Measurements from ENCODE around the gene CCDC93. TPM values are rescaled to one million over a fixed set of nuclear protein-coding genes. Genes with fewer than 3 reads are reported as not detected.
A peak's percentile ranks its signal among the peaks of the same experiment; 100 is the strongest.

Gene CCDC93
- total RNA-seq, 1 donor from 2014 or later, result 39.1 TPM

- Mint-ChIP-seq H3K27me3 (ENCODE audit: low read depth) (no peaks in the 10 kb centered on the region), H3K36me3 (ENCODE audit: low read depth) (peaks cover 22% of the 10 kb centered on the region), H3K9me3 (no peaks in the 10 kb centered on the region), H3K4me1 (no peaks in the 10 kb centered on the region), H3K27ac (ENCODE audit: unreplicated experiment) (no peak overlapping the region), H3K4me3 (no peak overlapping the region)
- DNase-seq (ENCODE audit: low read depth, low spot score), result no peak
- TF ChIP-seq CTCF (conservative IDR thresholded peaks at IDR 0.05), result peak; percentile 35
Observed at GRCh38 chr2:117956036-117956796, 57.7 kb downstream of the CCDC93 start.

DNA sequence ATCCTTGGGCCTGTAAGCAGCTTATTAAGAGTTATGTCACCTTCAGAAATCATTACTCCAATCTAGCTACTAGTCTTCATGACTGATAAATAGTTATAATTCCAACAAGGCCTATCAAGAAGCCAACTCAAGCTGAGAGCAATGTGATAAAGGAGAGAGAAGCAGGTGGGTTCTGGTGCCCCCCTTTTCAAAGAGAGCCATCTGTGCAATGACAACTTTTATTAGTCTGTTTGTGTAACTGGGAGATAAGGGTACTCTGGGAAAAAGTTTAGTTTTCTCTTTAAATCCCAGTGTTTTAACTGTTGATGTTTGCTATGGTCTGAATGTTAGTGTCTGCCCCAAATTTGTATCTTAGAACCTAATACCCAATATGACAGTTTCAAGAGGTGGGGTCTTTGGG is 60.6 kb downstream of the CCDC93 start:
- Mint-ChIP-seq H3K4me1 (no peaks in the 10 kb centered on the region), H3K36me3 (ENCODE audit: low read depth) (peaks cover 22% of the 10 kb centered on the region), H3K4me3 (no peak overlapping the region), H3K27ac (ENCODE audit: unreplicated experiment) (no peak overlapping the region), H3K27me3 (ENCODE audit: low read depth) (no peaks in the 10 kb centered on the region), H3K9me3 (no peaks in the 10 kb centered on the region)
- no peak for DNase-seq (ENCODE audit: low read depth, low spot score)
- no peak for TF ChIP-seq CTCF (conservative IDR thresholded peaks at IDR 0.05)

- peaks cover 17% of the 10 kb centered on the region for H3K36me3 Mint-ChIP-seq (ENCODE audit: low read depth)
- H3K4me3 Mint-ChIP-seq, result no peak overlapping the region
- H3K27ac Mint-ChIP-seq (ENCODE audit: unreplicated experiment), result no peak overlapping the region
- no peak for TF ChIP-seq CTCF (conservative IDR thresholded peaks at IDR 0.05)
- H3K9me3 Mint-ChIP-seq, result no peaks in the 10 kb centered on the region
- DNase-seq (ENCODE audit: low read depth, low spot score), result no peak
- no peaks in the 10 kb centered on the region for H3K4me1 Mint-ChIP-seq
- no peaks in the 10 kb centered on the region for H3K27me3 Mint-ChIP-seq (ENCODE audit: low read depth)
Observed at GRCh38 chr2:117952701-117953100, 61.2 kb downstream of the CCDC93 start.

DNA sequence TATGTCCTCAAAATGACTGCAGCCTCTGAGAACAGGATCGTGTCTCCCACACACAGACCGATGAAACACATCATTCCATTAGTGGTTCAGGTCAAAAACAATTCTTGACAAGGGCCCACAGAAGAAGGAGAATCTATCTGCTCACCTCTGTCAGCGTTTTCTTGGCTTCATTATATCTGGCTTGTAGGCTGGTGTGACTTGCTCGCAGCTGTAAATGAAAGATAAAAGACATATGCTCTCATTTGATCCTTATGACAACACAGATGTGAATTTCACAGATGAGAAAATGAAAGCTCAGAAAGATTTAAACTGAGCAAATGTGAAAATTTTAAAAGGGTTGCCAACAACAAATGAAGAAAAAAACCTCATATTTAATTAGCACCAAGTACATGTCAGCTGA is 61.6 kb downstream of the CCDC93 start:
- Mint-ChIP-seq H3K36me3 (ENCODE audit: low read depth) (peaks cover 14% of the 10 kb centered on the region), H3K4me3 (no peak overlapping the region), H3K27ac (ENCODE audit: unreplicated experiment) (no peak overlapping the region)

DNA sequence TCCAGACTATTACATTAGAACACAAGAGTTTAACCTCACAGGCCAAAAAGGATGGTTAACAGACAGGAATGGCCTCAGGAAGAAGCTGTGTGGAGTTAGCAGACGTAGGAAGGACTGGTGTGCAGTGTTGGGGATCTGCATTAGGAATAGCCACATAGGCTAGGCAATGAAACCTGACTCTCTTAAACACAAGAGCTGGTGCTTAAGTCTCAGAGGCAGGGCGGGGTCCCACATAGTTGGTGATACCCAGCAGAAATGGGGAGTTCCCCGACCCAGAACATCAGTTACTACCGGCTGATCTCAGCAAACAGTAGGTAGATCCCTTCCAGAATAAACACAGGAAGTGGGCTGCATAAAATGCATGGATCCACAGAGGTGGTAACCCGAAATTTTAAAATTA is 64.1 kb downstream of the CCDC93 start:
- Mint-ChIP-seq H3K4me3 (no peak overlapping the region), H3K9me3 (no peaks in the 10 kb centered on the region), H3K4me1 (no peaks in the 10 kb centered on the region), H3K27me3 (ENCODE audit: low read depth) (no peaks in the 10 kb centered on the region), H3K36me3 (ENCODE audit: low read depth) (peaks cover 9% of the 10 kb centered on the region), H3K27ac (ENCODE audit: unreplicated experiment) (no peak overlapping the region)
- TF ChIP-seq CTCF (conservative IDR thresholded peaks at IDR 0.05), result no peak
- no peak for DNase-seq (ENCODE audit: low read depth, low spot score)

More for the DNA sequence above, 61.6 kb downstream of the CCDC93 start:
- no peak for DNase-seq (ENCODE audit: low read depth, low spot score)
- Mint-ChIP-seq H3K9me3 (no peaks in the 10 kb centered on the region), H3K27me3 (ENCODE audit: low read depth) (no peaks in the 10 kb centered on the region), H3K4me1 (no peaks in the 10 kb centered on the region)
- no peak for TF ChIP-seq CTCF (conservative IDR thresholded peaks at IDR 0.05)
